ENCODE results near the gene LARP6.
A peak's percentile ranks its signal among the peaks of the same experiment; 100 is the strongest.

Gene LARP6

DNA sequence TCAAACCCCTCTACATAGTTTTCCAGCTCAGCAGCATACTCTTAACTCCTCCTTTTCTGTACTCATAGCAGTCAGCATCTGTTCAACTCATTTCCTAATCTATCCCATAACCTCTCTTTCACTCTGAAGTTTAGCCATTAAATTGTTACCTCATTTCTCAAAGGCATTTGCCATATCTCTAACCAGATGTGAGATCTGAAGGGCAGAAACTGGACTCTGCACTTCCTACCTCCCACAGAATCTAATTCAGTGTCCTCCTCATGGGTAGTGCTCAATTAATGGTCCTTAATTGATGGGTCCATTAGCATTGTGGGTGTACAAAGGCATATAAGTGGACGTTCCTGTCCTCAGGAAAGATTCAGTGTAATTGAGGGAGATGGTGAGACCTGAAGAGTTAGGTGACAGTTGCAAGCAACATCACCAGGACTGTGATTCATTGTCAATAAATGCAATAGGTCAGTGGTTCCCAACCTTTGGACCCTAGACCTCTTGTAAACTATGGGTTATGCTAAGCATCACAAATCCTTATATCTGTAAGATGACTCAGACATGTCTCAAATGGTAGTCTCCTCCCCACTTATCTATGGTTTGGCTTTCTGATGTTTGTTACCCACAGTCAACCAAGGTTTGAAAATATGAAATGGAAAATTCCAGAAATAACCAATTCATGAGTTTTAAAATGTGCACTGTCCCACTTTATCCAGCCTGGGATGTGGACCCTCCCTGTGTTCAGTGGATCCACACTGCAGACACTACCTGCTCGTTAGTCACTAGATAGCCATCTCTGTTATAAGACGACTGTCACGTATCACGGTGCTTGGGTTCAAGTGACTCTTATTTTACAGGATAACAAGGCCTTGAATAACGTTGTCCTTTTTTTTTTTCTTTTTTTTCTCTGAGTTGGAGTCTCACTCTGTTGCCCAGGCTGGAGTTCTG, 65.6 kb downstream of the LARP6 start:
- Mint-ChIP-seq H3K27ac (no peak overlapping the region), H3K4me3 (no peak overlapping the region), H3K27me3 (ENCODE audit: low read depth) (peaks cover 9% of the 10 kb centered on the region), H3K9me3 (no peaks in the 10 kb centered on the region), H3K4me1 (peaks cover 13% of the 10 kb centered on the region), H3K36me3 (ENCODE audit: low read depth) (no peaks in the 10 kb centered on the region)
- TF ChIP-seq, protein P1, sequence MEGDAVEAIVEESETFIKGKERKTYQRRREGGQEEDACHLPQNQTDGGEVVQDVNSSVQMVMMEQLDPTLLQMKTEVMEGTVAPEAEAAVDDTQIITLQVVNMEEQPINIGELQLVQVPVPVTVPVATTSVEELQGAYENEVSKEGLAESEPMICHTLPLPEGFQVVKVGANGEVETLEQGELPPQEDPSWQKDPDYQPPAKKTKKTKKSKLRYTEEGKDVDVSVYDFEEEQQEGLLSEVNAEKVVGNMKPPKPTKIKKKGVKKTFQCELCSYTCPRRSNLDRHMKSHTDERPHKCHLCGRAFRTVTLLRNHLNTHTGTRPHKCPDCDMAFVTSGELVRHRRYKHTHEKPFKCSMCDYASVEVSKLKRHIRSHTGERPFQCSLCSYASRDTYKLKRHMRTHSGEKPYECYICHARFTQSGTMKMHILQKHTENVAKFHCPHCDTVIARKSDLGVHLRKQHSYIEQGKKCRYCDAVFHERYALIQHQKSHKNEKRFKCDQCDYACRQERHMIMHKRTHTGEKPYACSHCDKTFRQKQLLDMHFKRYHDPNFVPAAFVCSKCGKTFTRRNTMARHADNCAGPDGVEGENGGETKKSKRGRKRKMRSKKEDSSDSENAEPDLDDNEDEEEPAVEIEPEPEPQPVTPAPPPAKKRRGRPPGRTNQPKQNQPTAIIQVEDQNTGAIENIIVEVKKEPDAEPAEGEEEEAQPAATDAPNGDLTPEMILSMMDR (IDR thresholded peaks at IDR 0.05; ENCODE audit: unreplicated experiment in 3 of 3) = no peak

DNA sequence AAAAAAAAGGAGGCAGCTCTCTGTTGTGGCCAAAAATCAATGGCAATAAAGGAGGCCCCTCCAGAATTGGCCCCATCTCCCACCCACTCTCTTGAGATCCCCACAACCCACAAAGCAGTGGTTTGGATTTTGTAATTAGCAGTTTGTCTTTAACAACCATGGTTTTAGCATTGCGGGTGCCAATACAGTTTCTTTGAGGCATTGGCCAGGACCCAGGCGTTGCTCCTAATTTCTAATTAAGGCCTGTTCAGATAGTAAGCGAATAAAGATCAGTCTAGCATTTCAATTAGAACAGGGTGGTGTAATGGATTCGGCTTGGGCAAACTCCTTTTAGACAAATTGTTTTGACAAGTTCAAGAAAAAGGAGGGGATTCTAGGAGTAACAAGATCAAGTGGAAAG, 67.0 kb downstream of the LARP6 start:
- Mint-ChIP-seq H3K9me3 (no peaks in the 10 kb centered on the region), H3K4me3 (no peak overlapping the region), H3K27me3 (ENCODE audit: low read depth) (peaks cover 13% of the 10 kb centered on the region), H3K4me1 (peaks cover 3% of the 10 kb centered on the region), H3K36me3 (ENCODE audit: low read depth) (no peaks in the 10 kb centered on the region), H3K27ac (no peak overlapping the region)
- TF ChIP-seq, protein P1 (IDR thresholded peaks at IDR 0.05; ENCODE audit: unreplicated experiment in 3 of 3) = no peak

DNA sequence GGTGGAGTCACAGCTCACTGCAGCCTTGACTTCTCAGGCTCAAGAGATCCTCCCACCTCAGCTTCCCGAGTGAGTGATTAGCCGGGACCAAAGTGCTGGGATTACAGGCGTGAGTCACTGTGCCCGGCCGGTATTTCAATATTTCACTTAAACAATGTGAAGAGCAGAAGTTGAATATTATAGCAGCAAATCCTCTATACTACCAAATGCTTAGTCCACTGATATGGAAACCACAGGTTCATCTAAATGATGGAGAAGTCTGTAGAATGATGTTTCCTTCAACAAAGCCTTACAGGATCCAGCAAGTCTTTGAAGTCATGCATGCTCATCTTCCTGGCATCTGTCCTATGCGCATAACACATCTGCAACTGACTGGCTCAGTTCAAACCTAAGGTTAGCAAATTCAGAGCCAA, 70.3 kb downstream of the LARP6 start:
- no peak overlapping the region for H3K4me3 Mint-ChIP-seq
- H3K4me1 Mint-ChIP-seq = no peaks in the 10 kb centered on the region
- H3K36me3 Mint-ChIP-seq (ENCODE audit: low read depth) = no peaks in the 10 kb centered on the region
- H3K9me3 Mint-ChIP-seq = no peaks in the 10 kb centered on the region
- TF ChIP-seq, protein P1 (IDR thresholded peaks at IDR 0.05; ENCODE audit: unreplicated experiment in 3 of 3) = no peak
- H3K27ac Mint-ChIP-seq = no peak overlapping the region
- peaks cover 13% of the 10 kb centered on the region for H3K27me3 Mint-ChIP-seq (ENCODE audit: low read depth)

DNA sequence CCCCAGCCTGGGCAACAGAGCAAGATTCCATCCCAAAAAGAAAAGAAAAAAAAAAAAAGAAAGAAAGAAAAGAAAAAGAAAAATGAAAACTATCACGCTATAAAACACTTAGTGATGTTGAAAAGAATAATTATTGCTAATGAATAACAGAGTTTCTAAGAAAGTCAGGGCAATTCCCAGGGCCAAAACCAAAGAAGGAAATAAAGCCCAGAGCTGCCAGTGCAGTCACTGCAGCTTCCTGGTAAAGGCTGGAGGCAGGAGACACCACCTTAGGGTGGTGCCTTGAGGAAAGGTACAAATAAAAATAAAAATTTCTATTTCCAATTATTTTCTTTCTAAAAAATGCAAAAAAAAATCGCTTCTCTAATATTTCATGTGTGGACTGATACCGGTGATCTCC, 70.9 kb downstream of the LARP6 start:
- no peaks in the 10 kb centered on the region for H3K4me1 Mint-ChIP-seq
- TF ChIP-seq, protein P1 (IDR thresholded peaks at IDR 0.05; ENCODE audit: unreplicated experiment in 3 of 3) = no peak
- H3K4me3 Mint-ChIP-seq = no peak overlapping the region
- H3K36me3 Mint-ChIP-seq (ENCODE audit: low read depth) = no peaks in the 10 kb centered on the region
- no peak overlapping the region for H3K27ac Mint-ChIP-seq
- H3K9me3 Mint-ChIP-seq = no peaks in the 10 kb centered on the region
- peaks cover 13% of the 10 kb centered on the region for H3K27me3 Mint-ChIP-seq (ENCODE audit: low read depth)

DNA sequence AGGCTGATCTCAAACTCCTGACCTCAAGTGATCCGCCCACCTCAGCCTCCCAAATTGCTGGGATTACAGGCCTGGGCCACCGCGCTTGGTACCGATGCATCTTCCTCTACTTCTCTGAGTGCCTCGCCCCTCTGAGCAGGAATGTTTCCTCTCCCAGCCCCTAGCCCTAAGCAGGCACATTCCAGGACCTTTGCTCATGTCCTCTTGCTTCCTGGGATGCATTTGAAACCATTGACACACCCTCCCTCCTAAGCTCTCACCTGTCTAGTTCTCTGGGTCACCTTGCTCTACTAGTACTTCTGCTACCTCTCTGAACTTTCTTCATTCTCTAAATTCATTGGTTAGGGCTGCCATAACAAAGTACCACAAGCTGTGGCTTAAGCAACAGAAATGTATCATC, 72.7 kb downstream of the LARP6 start:
- no peaks in the 10 kb centered on the region for H3K4me1 Mint-ChIP-seq
- H3K27me3 Mint-ChIP-seq (ENCODE audit: low read depth) = peaks cover 13% of the 10 kb centered on the region
- H3K9me3 Mint-ChIP-seq = no peaks in the 10 kb centered on the region
- peak overlapping the region in 1 of 3 experiments; percentile 3 for H3K4me3 Mint-ChIP-seq
- H3K36me3 Mint-ChIP-seq (ENCODE audit: low read depth) = no peaks in the 10 kb centered on the region
- TF ChIP-seq, protein P1 (IDR thresholded peaks at IDR 0.05; ENCODE audit: unreplicated experiment in 3 of 3) = no peak
- no peak overlapping the region for H3K27ac Mint-ChIP-seq

Measured in nephron (organoid).